NCI-H2227 (cell line): Measurements from ENCODE around the gene KDM4E.

ENCODE experiments used
- DNase-seq: peaks from one replicate; lab custom pipeline; 2025; ENCODE audit not compliant: unreplicated experiment; lab: John Stamatoyannopoulos, UW

The KDM4E gene

GRCh38 chr11:95050595-95051202 is 25.6 kb downstream of the KDM4E start:
- no peak for DNase-seq

- DNase-seq, result no peak
Measured at GRCh38 chr11:95054356-95054755, 29.3 kb downstream of the KDM4E start.

DNA sequence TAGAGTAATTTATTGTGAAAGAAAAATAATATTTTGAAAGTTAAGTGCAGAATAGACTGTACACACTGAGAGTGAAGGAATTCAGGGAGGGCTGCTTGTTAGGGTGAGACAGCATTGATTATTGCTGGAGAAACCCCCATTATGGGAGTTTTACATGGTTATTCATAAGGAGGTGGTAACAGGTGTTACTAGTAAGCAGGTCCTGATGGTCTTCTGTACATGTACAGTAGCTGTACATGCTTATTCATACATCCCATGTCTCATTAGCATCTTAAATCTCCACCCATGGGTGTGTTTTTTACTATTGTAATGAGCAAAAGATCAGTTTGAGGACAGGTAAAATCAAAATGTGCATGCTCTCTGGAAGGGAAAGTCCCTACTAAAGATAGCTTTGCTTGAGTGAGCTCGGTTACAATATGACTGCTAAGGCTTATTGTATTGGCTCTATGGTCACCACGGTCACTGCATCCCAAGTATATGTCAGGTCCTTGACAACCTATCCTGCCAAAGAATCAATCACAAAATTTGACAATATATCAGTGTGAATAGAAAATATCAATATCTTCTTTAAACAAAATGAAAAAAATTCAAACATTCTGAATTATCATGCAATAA is 30.3 kb downstream of the KDM4E start:
- DNase-seq, result no peak

GRCh38 chr11:95057959-95058358 is 32.9 kb downstream of the KDM4E start:
- no peak for DNase-seq

- DNase-seq, result no peak
Measured at GRCh38 chr11:95058621-95059020, 33.6 kb downstream of the KDM4E start.

DNA sequence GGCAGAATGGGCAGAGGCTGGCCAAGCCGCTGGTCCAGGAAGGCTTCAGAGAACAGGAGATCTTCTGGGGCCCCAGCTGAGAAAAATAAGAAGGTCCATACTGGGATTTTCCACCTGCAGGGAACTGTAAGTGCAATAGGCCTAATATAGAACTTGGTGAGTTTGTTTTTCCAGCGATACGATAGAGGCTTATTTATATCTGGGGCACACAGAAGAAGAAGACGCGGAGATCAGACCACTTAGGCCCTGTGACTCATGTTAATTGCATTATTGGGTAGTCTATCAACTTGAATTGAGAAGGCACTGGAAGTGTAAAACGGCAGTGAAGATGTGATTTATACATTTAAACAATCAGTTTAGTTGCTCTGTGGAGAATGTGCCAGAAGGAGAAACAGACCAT is 34.0 kb downstream of the KDM4E start:
- no peak for DNase-seq

- DNase-seq, result no peak
Measured at GRCh38 chr11:95065336-95065735, 40.3 kb downstream of the KDM4E start.

GRCh38 chr11:95066716-95067038 is 41.6 kb downstream of the KDM4E start, which contains the start of gene SRSF8:
Gene SRSF8, plus strand, starts transcription at chr11:95066919. Its CDS starts 308 bp downstream, at chr11:95067227.
- DNase-seq, result no peak

DNA sequence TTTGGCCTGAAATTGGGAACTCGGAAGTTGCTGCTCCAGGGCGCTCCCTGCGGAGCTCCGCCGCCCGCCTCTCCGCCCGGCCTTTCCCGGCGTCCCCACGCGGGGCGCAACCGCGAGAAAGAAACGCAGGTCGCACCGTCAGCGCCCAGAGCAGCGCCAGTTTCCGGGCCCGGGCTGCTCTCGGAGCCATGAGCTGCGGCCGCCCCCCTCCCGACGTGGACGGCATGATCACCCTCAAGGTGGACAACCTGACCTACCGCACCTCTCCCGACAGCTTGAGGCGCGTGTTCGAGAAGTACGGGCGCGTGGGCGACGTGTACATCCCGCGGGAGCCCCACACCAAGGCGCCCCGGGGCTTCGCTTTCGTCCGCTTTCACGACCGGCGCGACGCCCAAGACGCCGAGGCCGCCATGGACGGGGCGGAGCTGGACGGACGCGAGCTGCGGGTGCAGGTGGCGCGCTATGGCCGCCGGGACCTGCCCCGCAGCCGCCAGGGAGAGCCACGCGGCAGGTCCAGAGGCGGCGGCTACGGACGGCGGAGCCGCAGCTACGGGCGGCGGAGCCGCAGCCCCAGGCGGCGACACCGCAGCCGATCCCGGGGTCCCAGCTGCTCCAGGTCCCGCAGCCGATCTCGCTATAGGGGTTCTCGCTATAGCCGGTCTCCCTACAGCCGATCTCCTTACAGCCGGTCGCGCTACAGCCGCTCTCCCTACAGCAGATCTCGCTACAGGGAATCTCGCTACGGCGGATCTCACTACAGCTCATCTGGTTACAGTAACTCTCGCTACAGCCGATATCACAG is 42.2 kb downstream of the KDM4E start:
- DNase-seq, result peak; percentile 82

GRCh38 chr11:95067841-95068219 is 42.8 kb downstream of the KDM4E start:
- no peak for DNase-seq

DNA sequence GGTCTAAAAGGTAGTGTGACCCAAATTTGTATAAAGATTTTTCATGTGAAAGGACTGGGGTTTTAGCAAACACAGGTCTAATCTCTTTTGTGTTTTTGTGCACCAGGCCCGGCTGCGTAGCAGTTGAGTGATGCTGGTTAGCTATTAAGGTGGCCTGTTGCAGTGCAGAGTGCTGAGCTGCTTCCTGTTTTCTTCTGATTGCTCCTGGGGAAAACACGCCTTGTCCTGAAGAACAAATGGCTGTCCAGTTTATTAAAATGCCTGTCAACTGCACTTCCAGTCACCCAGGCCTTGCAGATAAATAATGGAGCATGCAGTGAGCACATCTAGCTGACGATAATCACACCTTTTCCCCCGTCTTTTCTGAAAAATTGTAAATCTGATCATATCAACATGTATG is 43.5 kb downstream of the KDM4E start:
- DNase-seq, result peak; percentile 81

GRCh38 chr11:95070471-95070870 is 45.4 kb downstream of the KDM4E start:
- DNase-seq, result no peak

GRCh38 chr11:95072948-95073347 is 47.9 kb downstream of the KDM4E start:
- no peak for DNase-seq

GRCh38 chr11:95074792-95075563 is 49.9 kb downstream of the KDM4E start:
- DNase-seq, result peak; percentile 50

DNA sequence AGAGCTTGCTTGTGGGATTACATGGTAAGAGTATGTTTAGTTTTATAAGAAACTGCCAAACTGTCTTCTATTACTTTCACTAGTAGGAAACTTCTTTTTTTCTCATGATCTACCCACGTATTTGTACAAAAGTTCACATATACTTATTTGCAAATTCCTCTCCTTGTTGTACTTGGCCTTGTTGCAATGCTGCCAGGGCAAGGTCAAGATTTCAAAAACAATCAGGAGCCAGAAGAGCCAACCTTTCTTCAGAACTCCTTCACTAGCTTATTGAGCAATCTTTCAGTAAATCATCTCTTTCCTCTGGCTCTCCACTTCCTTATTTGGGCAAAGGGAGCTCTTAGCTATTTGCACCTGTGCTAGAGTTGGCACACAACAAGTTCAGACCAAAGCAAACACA is 51.4 kb downstream of the KDM4E start:
- DNase-seq, result no peak

DNA sequence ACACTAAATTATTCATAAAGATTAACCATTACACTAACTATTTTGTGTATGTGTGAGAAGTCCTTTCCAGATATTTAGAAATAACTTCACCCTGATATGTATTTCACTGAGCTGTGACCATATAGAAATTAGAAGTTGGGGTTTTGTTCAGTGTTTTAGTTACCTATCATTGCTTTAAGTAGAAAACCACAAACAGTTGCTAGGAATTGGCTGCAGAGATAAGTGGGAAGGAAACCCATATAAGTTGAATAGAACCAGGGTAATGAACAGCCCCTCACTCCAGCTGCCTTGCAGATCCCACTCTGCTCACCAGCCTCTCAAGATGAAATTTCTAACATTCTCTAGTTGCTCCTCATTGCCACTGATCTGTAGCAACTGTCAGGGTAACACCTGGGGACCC is 51.9 kb downstream of the KDM4E start:
- DNase-seq, result no peak
